OCI-LY1 (cell line): Measurements from ENCODE around the gene HBM.

Source experiments
- EZH2 ChIP-seq: fragments of 200-600 bp; sonication (generic), shearing (Covaris generic); IDR thresholded peaks from 2 replicates; pipeline ENCODE4 v1.8.0; 2017; ENCODE audit warnings: borderline replicate concordance, mixed run types, mild to moderate bottlenecking, antibody characterized with exemption, low read length, moderate library complexity, mixed read lengths
- TF ChIP-seq, protein P1 (sequence below): fragments of 200-600 bp; sonication (generic), shearing (Covaris generic); IDR thresholded peaks from 2 replicates; pipeline ENCODE4 v1.5.1; 2017; ENCODE audit warnings: mild to moderate bottlenecking, antibody characterized with exemption, low read length, moderate library complexity, mixed read lengths

DNA sequence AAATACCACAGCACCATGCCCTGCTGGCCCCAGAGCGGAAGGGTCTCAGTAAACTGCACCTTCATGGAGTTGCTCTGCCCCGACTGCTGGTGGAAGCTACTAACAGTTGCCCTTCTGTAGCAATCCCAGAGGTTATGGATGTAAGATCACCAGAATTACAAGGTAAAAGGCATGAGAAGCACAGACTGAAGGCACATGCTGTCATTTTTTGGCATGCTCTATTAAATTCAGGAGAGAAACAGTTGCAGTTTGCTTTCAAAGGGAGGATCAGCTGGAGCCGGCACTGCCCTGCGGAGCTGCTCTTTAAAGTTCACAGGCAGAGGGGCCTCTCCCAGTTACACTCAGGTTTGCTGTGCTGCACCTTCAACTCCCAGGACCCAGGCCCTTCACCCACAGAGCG lies 46.5 kb upstream of the HBM start:
- TF ChIP-seq, protein P1, sequence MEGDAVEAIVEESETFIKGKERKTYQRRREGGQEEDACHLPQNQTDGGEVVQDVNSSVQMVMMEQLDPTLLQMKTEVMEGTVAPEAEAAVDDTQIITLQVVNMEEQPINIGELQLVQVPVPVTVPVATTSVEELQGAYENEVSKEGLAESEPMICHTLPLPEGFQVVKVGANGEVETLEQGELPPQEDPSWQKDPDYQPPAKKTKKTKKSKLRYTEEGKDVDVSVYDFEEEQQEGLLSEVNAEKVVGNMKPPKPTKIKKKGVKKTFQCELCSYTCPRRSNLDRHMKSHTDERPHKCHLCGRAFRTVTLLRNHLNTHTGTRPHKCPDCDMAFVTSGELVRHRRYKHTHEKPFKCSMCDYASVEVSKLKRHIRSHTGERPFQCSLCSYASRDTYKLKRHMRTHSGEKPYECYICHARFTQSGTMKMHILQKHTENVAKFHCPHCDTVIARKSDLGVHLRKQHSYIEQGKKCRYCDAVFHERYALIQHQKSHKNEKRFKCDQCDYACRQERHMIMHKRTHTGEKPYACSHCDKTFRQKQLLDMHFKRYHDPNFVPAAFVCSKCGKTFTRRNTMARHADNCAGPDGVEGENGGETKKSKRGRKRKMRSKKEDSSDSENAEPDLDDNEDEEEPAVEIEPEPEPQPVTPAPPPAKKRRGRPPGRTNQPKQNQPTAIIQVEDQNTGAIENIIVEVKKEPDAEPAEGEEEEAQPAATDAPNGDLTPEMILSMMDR, result no peak
- no peak for TF ChIP-seq EZH2
